Ovary (tissue), 9 donors: ENCODE results near the gene KRTAP10-7. TPM values are rescaled to one million over a fixed set of nuclear protein-coding genes. Genes with fewer than 3 reads are reported as not detected.

Source experiments
- polyA plus RNA-seq, 2 donors: library from polyadenylated mRNA; stranded (reverse); fragments of 200-250 nt in 1 of 2; fragments of 350-450 nt in 1 of 2; fragmentation: Illumina TruSeq in 1 of 2; extraction: RNeasy Lipid Tissue Mini Kit (QIAGEN cat#74804) in 1 of 2; gene quantifications; one replicate each; pipeline ENCODE4 v1.2.3, GENCODE V29; 2013 to 2014
- total RNA-seq, 7 donors: library from RNA; depleted of rRNA in 2 of 7; stranded (reverse); fragments of >200 nt in 2 of 7; fragmentation: NEBNext Ultra II Directional in 3 of 7; extraction: Animal tissue kit (Norgen Biotek cat#: 25700) in 3 of 7; gene quantifications; one replicate each; pipeline versions ENCODE4 v1.1.0 to v1.2.4, GENCODE V29; 2016 to 2023
- donor health status: DM: no; HTN: no; CAD: no; lungs with moderate emphysema.
- donor health status: DM: no; HTN: no; CAD: no.
- donor health status: Bipolar disorder and iron deficiency.
- donor health status: DM: yes; HTN: yes; CAD: no.
- donor health status: DM: no; HTN: no; CAD: no.
- donor health status: DM: yes; HTN: yes; CAD: no.

The KRTAP10-7 gene
- total and polyA plus RNA-seq, 9 donors = not detected

Other genes starting within 250 kb of the KRTAP10-7 start
- gene TRPM2, start 247.0 kb upstream of the KRTAP10-7 start, total RNA-seq = 1 to 10 TPM in 6 of 7 donors, under 1 TPM in 1; 0.48 to 7.0 (median 2.1) TPM
- gene TRPM2, start 247.0 kb upstream of the KRTAP10-7 start, polyA plus RNA-seq = 1 to 10 TPM; 1.3 to 1.6 TPM
- 1 to 10 TPM; 3.4 to 6.8 (median 4.0) TPM for gene LRRC3, start 145.1 kb upstream of the KRTAP10-7 start, total RNA-seq
- gene LRRC3, start 145.1 kb upstream of the KRTAP10-7 start, polyA plus RNA-seq = 1 to 10 TPM; 2.4 to 3.9 TPM
- gene KRTAP10-1, start 60.4 kb upstream of the KRTAP10-7 start, total RNA-seq = not detected
- gene KRTAP10-1, start 60.4 kb upstream of the KRTAP10-7 start, polyA plus RNA-seq = not detected
- not detected for gene KRTAP10-2, start 49.1 kb upstream of the KRTAP10-7 start, total RNA-seq
- not detected for gene KRTAP10-2, start 49.1 kb upstream of the KRTAP10-7 start, polyA plus RNA-seq
- gene KRTAP10-3, start 41.8 kb upstream of the KRTAP10-7 start, total RNA-seq = not detected
- not detected for gene KRTAP10-3, start 41.8 kb upstream of the KRTAP10-7 start, polyA plus RNA-seq
- not detected for gene KRTAP10-4, start 26.9 kb upstream of the KRTAP10-7 start, total RNA-seq
- not detected for gene KRTAP10-4, start 26.9 kb upstream of the KRTAP10-7 start, polyA plus RNA-seq
- not detected for gene KRTAP10-5, start 20.0 kb upstream of the KRTAP10-7 start, total RNA-seq
- not detected for gene KRTAP10-5, start 20.0 kb upstream of the KRTAP10-7 start, polyA plus RNA-seq
- gene KRTAP10-6, start 8.1 kb upstream of the KRTAP10-7 start, total RNA-seq = not detected
- gene KRTAP10-6, start 8.1 kb upstream of the KRTAP10-7 start, polyA plus RNA-seq = not detected
- gene KRTAP10-8, start 11.5 kb downstream of the KRTAP10-7 start, total RNA-seq = not detected
- gene KRTAP10-8, start 11.5 kb downstream of the KRTAP10-7 start, polyA plus RNA-seq = not detected
- gene KRTAP10-9, start 26.5 kb downstream of the KRTAP10-7 start, total RNA-seq = not detected
- gene KRTAP10-9, start 26.5 kb downstream of the KRTAP10-7 start, polyA plus RNA-seq = not detected
- not detected for gene KRTAP10-10, start 36.8 kb downstream of the KRTAP10-7 start, total RNA-seq
- not detected for gene KRTAP10-10, start 36.8 kb downstream of the KRTAP10-7 start, polyA plus RNA-seq
- gene KRTAP10-11, start 45.8 kb downstream of the KRTAP10-7 start, total RNA-seq = not detected
- gene KRTAP10-11, start 45.8 kb downstream of the KRTAP10-7 start, polyA plus RNA-seq = not detected
- not detected for gene KRTAP12-4, start 54.1 kb downstream of the KRTAP10-7 start, total RNA-seq
- gene KRTAP12-4, start 54.1 kb downstream of the KRTAP10-7 start, polyA plus RNA-seq = not detected
- not detected for gene KRTAP12-3, start 57.3 kb downstream of the KRTAP10-7 start, total RNA-seq
- not detected for gene KRTAP12-3, start 57.3 kb downstream of the KRTAP10-7 start, polyA plus RNA-seq
- gene KRTAP12-2, start 66.3 kb downstream of the KRTAP10-7 start, total RNA-seq = not detected
- gene KRTAP12-2, start 66.3 kb downstream of the KRTAP10-7 start, polyA plus RNA-seq = not detected
- gene KRTAP12-1, start 81.6 kb downstream of the KRTAP10-7 start, total RNA-seq = not detected
- gene KRTAP12-1, start 81.6 kb downstream of the KRTAP10-7 start, polyA plus RNA-seq = not detected
- gene KRTAP10-12, start 96.6 kb downstream of the KRTAP10-7 start, total RNA-seq = not detected
- not detected for gene KRTAP10-12, start 96.6 kb downstream of the KRTAP10-7 start, polyA plus RNA-seq
- gene TSPEAR, start 111.0 kb downstream of the KRTAP10-7 start, total RNA-seq = under 1 TPM in 3 of 7 donors, not detected in 4; 0.10 to 0.27 (median 0.11) TPM
- gene TSPEAR, start 111.0 kb downstream of the KRTAP10-7 start, polyA plus RNA-seq = under 1 TPM; 0.07 to 0.13 TPM
- gene UBE2G2, start 201.2 kb downstream of the KRTAP10-7 start, total RNA-seq = 10 to 100 TPM; 47.0 to 84.9 (median 71.7) TPM
- gene UBE2G2, start 201.2 kb downstream of the KRTAP10-7 start, polyA plus RNA-seq = 10 to 100 TPM; 31.3 to 59.5 TPM
- 100 to 1,000 TPM in 1 of 7 donors, 10 to 100 TPM in 6; 45.3 to 108 (median 74.3) TPM for gene SUMO3, start 217.5 kb downstream of the KRTAP10-7 start, total RNA-seq
- 10 to 100 TPM; 63.9 to 97.6 TPM for gene SUMO3, start 217.5 kb downstream of the KRTAP10-7 start, polyA plus RNA-seq